Stimulated activated CD4-positive, alpha-beta T cell treated with anti-CD3 and anti-CD28 coated beads, TNF-alpha, amount 100 ng/mL, for 1 hour (primary cell): ENCODE results near the gene NEDD4L.
"Not testable (repeated sequence)": the region's sequence is repeated elsewhere in the genome, so short reads cannot be mapped to it uniquely, and the experiment has no call there.

Experiments used
- DNase-seq, 3 donors: peaks; one replicate each; pipeline ENCODE4 v3.0.0-alpha.2; 2020; ENCODE audit warnings: low read depth in 3 of 3, low spot score in 1 of 3

Gene NEDD4L

GRCh38 chr18:58257461-58257860 lies 213.4 kb downstream of the NEDD4L start:
- no peak for DNase-seq

GRCh38 chr18:58258692-58259342 lies 214.8 kb downstream of the NEDD4L start:
- no peak for DNase-seq

- no peak for DNase-seq
These were observed 219.3 kb downstream of the NEDD4L start for GRCh38 chr18:58263055-58263957.

- DNase-seq, result no peak
These were observed 220.0 kb downstream of the NEDD4L start for GRCh38 chr18:58264075-58264474.

- no peak for DNase-seq
These were observed 220.8 kb downstream of the NEDD4L start for GRCh38 chr18:58264840-58265239.

GRCh38 chr18:58265489-58265888 lies 221.5 kb downstream of the NEDD4L start:
- DNase-seq, result not testable (repeated sequence)

GRCh38 chr18:58266291-58266690 lies 222.3 kb downstream of the NEDD4L start:
- no peak for DNase-seq

- DNase-seq, result no peak
These were observed 223.5 kb downstream of the NEDD4L start for GRCh38 chr18:58267493-58267892.

GRCh38 chr18:58268849-58269248 lies 224.8 kb downstream of the NEDD4L start:
- no peak for DNase-seq

- DNase-seq, result no peak
These were observed 225.9 kb downstream of the NEDD4L start for GRCh38 chr18:58269931-58270330.

GRCh38 chr18:58270396-58270795 lies 226.4 kb downstream of the NEDD4L start:
- no peak for DNase-seq

- no peak for DNase-seq
These were observed 227.7 kb downstream of the NEDD4L start for GRCh38 chr18:58271770-58272169.

- DNase-seq, result no peak
These were observed 228.2 kb downstream of the NEDD4L start for GRCh38 chr18:58272209-58272608.

- no peak for DNase-seq
These were observed 228.9 kb downstream of the NEDD4L start for GRCh38 chr18:58272779-58273435.

GRCh38 chr18:58275176-58275575 lies 231.2 kb downstream of the NEDD4L start:
- DNase-seq, result no peak

- DNase-seq, result no peak
These were observed 233.0 kb downstream of the NEDD4L start for GRCh38 chr18:58276789-58277739.

- DNase-seq, result no peak
These were observed 235.6 kb downstream of the NEDD4L start for GRCh38 chr18:58279504-58280175.

GRCh38 chr18:58280191-58280590 lies 236.2 kb downstream of the NEDD4L start:
- DNase-seq, result no peak

- DNase-seq, result not testable (repeated sequence)
These were observed 238.8 kb downstream of the NEDD4L start for GRCh38 chr18:58282872-58283271.
